Calu3 (cell line): ENCODE data around the gene MUC12. TPM values are rescaled to one million over a fixed set of nuclear protein-coding genes. Genes with fewer than 3 reads are reported as not detected.
"Not testable (repeated sequence)": the region's sequence is repeated elsewhere in the genome, so short reads cannot be mapped to it uniquely, and the experiment has no call there.

ENCODE experiments used
- BruUV-seq: library from RNA; stranded (reverse); fragments of 400-500 nt; replicated peaks from 2 replicates; lab custom pipeline; 2021; lab: Mats Ljungman, UMichigan
- CTCF ChIA-PET: fragments of 300-600 bp; sonication (Branson Sonifier 250); formaldehyde crosslinking; loops from one replicate; lab custom pipeline; 2022; ENCODE audit warnings: antibody characterized with exemption; lab: Charles Lee
- DNase-seq: peaks from one replicate; pipeline ENCODE4 v3.0.0; 2022
- H3K27ac Mint-ChIP-seq: one replicate; pipeline ENCODE4 v1.8.0; 2022; ENCODE audit warnings: mixed read lengths; ENCODE audit not compliant: unreplicated experiment
- H3K27me3 Mint-ChIP-seq: one replicate; pipeline ENCODE4 v1.8.0; 2022; ENCODE audit warnings: mixed read lengths; ENCODE audit not compliant: unreplicated experiment
- H3K36me3 Mint-ChIP-seq: one replicate; pipeline ENCODE4 v1.8.0; 2022; ENCODE audit warnings: mild to moderate bottlenecking, moderate library complexity, mixed read lengths; ENCODE audit not compliant: insufficient read depth, unreplicated experiment
- H3K4me1 Mint-ChIP-seq: one replicate; pipeline ENCODE4 v1.8.0; 2022; ENCODE audit warnings: mild to moderate bottlenecking, low read depth, mixed read lengths; ENCODE audit not compliant: unreplicated experiment
- H3K4me3 Mint-ChIP-seq: one replicate; pipeline ENCODE4 v1.8.0; 2022; ENCODE audit warnings: mild to moderate bottlenecking, low read depth, moderate library complexity, mixed read lengths; ENCODE audit not compliant: unreplicated experiment
- H3K9me3 Mint-ChIP-seq: one replicate; pipeline ENCODE4 v1.8.0; 2022; ENCODE audit warnings: low read depth, mixed read lengths; ENCODE audit not compliant: unreplicated experiment
- CTCF ChIP-seq: fragments of 200-600 bp; IDR thresholded peaks from one replicate; pipeline ENCODE4 v1.8.0; 2022; ENCODE audit warnings: antibody characterized with exemption; ENCODE audit not compliant: unreplicated experiment
- intact Hi-C: fragments of 100-400 bp; cut with micrococcal nuclease; formaldehyde crosslinking; loops from one replicate; pipeline ENCODE4 v1.10.0; 2022; ENCODE audit not compliant: unreplicated experiment
- total RNA-seq: library from RNA; stranded (reverse); gene quantifications from 2 replicates; pipeline ENCODE4 v1.2.3, GENCODE V29; 2022

Gene MUC12
- total RNA-seq, 1 experiment from 2014 or later = 0.59 TPM

GRCh38 chr7:100991631-100992030, 22.3 kb downstream of the MUC12 start:
- Mint-ChIP-seq H3K27ac (no peak overlapping the region), H3K27me3 (no peaks in the 10 kb centered on the region), H3K4me3 (no peak overlapping the region), H3K4me1 (no peaks in the 10 kb centered on the region), H3K36me3 (no peaks in the 10 kb centered on the region), H3K9me3 (no peaks in the 10 kb centered on the region)
- CTCF ChIA-PET = no interaction called here
- no peak for TF ChIP-seq CTCF
- no TSS peak for BruUV-seq
- intact Hi-C loops = no loop called here
- no peak for DNase-seq

- H3K27me3 Mint-ChIP-seq, CTCF ChIA-PET, BruUV-seq, H3K4me3 Mint-ChIP-seq, H3K4me1 Mint-ChIP-seq, H3K36me3 Mint-ChIP-seq, H3K9me3 Mint-ChIP-seq, intact Hi-C loops, H3K27ac Mint-ChIP-seq, DNase-seq: not testable (repeated sequence)
Measured at GRCh38 chr7:100992280-100992679, 22.9 kb downstream of the MUC12 start.

GRCh38 chr7:100994671-100995070, 25.3 kb downstream of the MUC12 start:
- H3K9me3 Mint-ChIP-seq, H3K27me3 Mint-ChIP-seq, H3K27ac Mint-ChIP-seq, DNase-seq, H3K36me3 Mint-ChIP-seq, H3K4me3 Mint-ChIP-seq, CTCF ChIA-PET, intact Hi-C loops, BruUV-seq, H3K4me1 Mint-ChIP-seq: not testable (repeated sequence)

- H3K36me3 Mint-ChIP-seq, H3K4me3 Mint-ChIP-seq, BruUV-seq, H3K9me3 Mint-ChIP-seq, H3K27me3 Mint-ChIP-seq, CTCF ChIA-PET, H3K27ac Mint-ChIP-seq, DNase-seq, intact Hi-C loops, H3K4me1 Mint-ChIP-seq: not testable (repeated sequence)
Measured at GRCh38 chr7:100998530-100998929, 29.2 kb downstream of the MUC12 start.

GRCh38 chr7:100999334-100999733, 30.0 kb downstream of the MUC12 start:
- H3K27ac Mint-ChIP-seq, H3K4me1 Mint-ChIP-seq, CTCF ChIA-PET, BruUV-seq, H3K36me3 Mint-ChIP-seq, intact Hi-C loops, DNase-seq, H3K4me3 Mint-ChIP-seq, H3K27me3 Mint-ChIP-seq, H3K9me3 Mint-ChIP-seq: not testable (repeated sequence)

GRCh38 chr7:101000025-101000424, 30.7 kb downstream of the MUC12 start:
- intact Hi-C loops, H3K9me3 Mint-ChIP-seq, H3K36me3 Mint-ChIP-seq, H3K27ac Mint-ChIP-seq, H3K27me3 Mint-ChIP-seq, H3K4me3 Mint-ChIP-seq, DNase-seq, H3K4me1 Mint-ChIP-seq, BruUV-seq, CTCF ChIA-PET: not testable (repeated sequence)

GRCh38 chr7:101002333-101002732, 33.0 kb downstream of the MUC12 start:
- H3K27ac Mint-ChIP-seq, H3K4me3 Mint-ChIP-seq, H3K4me1 Mint-ChIP-seq, H3K9me3 Mint-ChIP-seq, intact Hi-C loops, H3K36me3 Mint-ChIP-seq, BruUV-seq, DNase-seq, CTCF ChIA-PET, H3K27me3 Mint-ChIP-seq: not testable (repeated sequence)

- intact Hi-C loops, H3K36me3 Mint-ChIP-seq, DNase-seq, H3K4me3 Mint-ChIP-seq, H3K4me1 Mint-ChIP-seq, H3K27me3 Mint-ChIP-seq, H3K9me3 Mint-ChIP-seq, BruUV-seq, H3K27ac Mint-ChIP-seq: not testable (repeated sequence)
- CTCF ChIA-PET = interaction anchor here (0.6 kb wide), 1 partner anchor 46 kb away, joined by 4 read pairs; no protein-coding TSS in a partner anchor
Measured at GRCh38 chr7:101007361-101007760, 38.0 kb downstream of the MUC12 start.
